OCI-LY7 (cell line): ENCODE data around the gene ZNF469. TPM values are rescaled to one million over a fixed set of nuclear protein-coding genes. Genes with fewer than 3 reads are reported as not detected.

Experiments
- BruUV-seq: library from RNA; stranded (reverse); fragments of 400-500 nt; replicated peaks from 2 replicates; lab custom pipeline; 2021; lab: Mats Ljungman, UMichigan
- CTCF ChIA-PET: fragments of 300-600 bp; sonication (Branson Sonifier 250); formaldehyde crosslinking; loops from one replicate; lab custom pipeline; 2022; ENCODE audit warnings: antibody characterized with exemption; ENCODE audit not compliant: unreplicated experiment; lab: Charles Lee
- POLR2A ChIA-PET: fragments of 300-600 bp; sonication (Branson Sonifier 250); formaldehyde crosslinking; loops from one replicate; lab custom pipeline; 2022; ENCODE audit warnings: antibody characterized with exemption; lab: Charles Lee
- DNase-seq: peaks from one replicate; pipeline ENCODE4 v3.0.0-alpha.2; 2015; ENCODE audit warnings: low spot score
- H2AFZ ChIP-seq: fragments of 200-600 bp; sonication (generic), shearing (Covaris generic); 2 replicates; pipeline ENCODE4 v1.6.1; 2014; ENCODE audit warnings: mild to moderate bottlenecking, antibody characterized with exemption, low read length, moderate library complexity
- H3K27ac ChIP-seq: fragments of 200-600 bp; sonication (generic); 2 replicates; pipeline ENCODE4 v1.5.1; 2014; ENCODE audit warnings: mixed run types, low read depth, mild to moderate bottlenecking, moderate library complexity, low read length, inconsistent platforms; ENCODE audit not compliant: poor library complexity, severe bottlenecking
- H3K36me3 ChIP-seq: fragments of 200-600 bp; sonication (generic); 2 replicates; pipeline ENCODE4 v1.6.1; 2014; ENCODE audit warnings: mild to moderate bottlenecking, antibody characterized with exemption, low read length, moderate library complexity, mixed read lengths; ENCODE audit not compliant: insufficient read depth
- H3K4me1 ChIP-seq: fragments of 200-600 bp; sonication (generic); 2 replicates; pipeline ENCODE4 v1.5.1; 2014; ENCODE audit warnings: mild to moderate bottlenecking, low read length; ENCODE audit not compliant: insufficient read depth, poor library complexity, severe bottlenecking
- H3K4me2 ChIP-seq: fragments of 200-600 bp; sonication (generic); 2 replicates; pipeline ENCODE4 v1.6.1; 2014; ENCODE audit warnings: mild to moderate bottlenecking, low read length
- H3K4me3 ChIP-seq: fragments of 200-600 bp; sonication (generic); 2 replicates; pipeline ENCODE4 v1.5.1; 2014; ENCODE audit warnings: mild to moderate bottlenecking, low read depth, low read length; ENCODE audit not compliant: poor library complexity, severe bottlenecking
- H3K79me2 ChIP-seq: fragments of 200-600 bp; sonication (generic); 2 replicates; pipeline ENCODE4 v1.6.1; 2016; ENCODE audit warnings: low read depth, mild to moderate bottlenecking, low read length, moderate library complexity, mixed read lengths; ENCODE audit not compliant: insufficient read depth
- H3K9me2 ChIP-seq: fragments of 200-600 bp; sonication (generic); 2 replicates; pipeline ENCODE4 v1.6.1; 2016; ENCODE audit warnings: mild to moderate bottlenecking, low read length, mixed read lengths; ENCODE audit not compliant: insufficient read depth
- H3K9me3 ChIP-seq: fragments of 200-600 bp; sonication (generic); 2 replicates; pipeline ENCODE4 v1.6.1; 2014; ENCODE audit warnings: mild to moderate bottlenecking, mixed run types, low read length, mixed read lengths
- H4K20me1 ChIP-seq: fragments of 200-600 bp; sonication (generic); 2 replicates; pipeline ENCODE4 v1.6.1; 2014; ENCODE audit warnings: mild to moderate bottlenecking, antibody characterized with exemption, low read length, moderate library complexity, mixed read lengths; ENCODE audit not compliant: insufficient read depth
- CTCF ChIP-seq: fragments of 200-600 bp; sonication (generic); conservative IDR thresholded peaks from 2 replicates; pipeline ENCODE4 v1.5.1; 2014; ENCODE audit warnings: mild to moderate bottlenecking, antibody characterized with exemption, low read length, moderate library complexity, mixed read lengths
- EZH2phosphoT487 ChIP-seq: fragments of 200-600 bp; sonication (generic); IDR thresholded peaks from 2 replicates; pipeline ENCODE4 v1.6.1; 2018; ENCODE audit warnings: low read depth, borderline replicate concordance, mild to moderate bottlenecking, mixed run types, antibody characterized with exemption, low read length, moderate library complexity, mixed read lengths
- intact Hi-C: fragments of 100-400 bp; cut with micrococcal nuclease; formaldehyde crosslinking; loops from one replicate; pipeline ENCODE4 v1.10.0; 2022; ENCODE audit not compliant: unreplicated experiment
- total RNA-seq, 2 experiments: library from RNA; depleted of rRNA in 1 of 2; stranded (reverse); fragments of >200 nt in 1 of 2; shearing (Covaris generic) in 1 of 2; gene quantifications; 2 replicates each; pipeline ENCODE4 v1.2.3, GENCODE V29; 2014 to 2022

The ZNF469 gene
- total RNA-seq, 2 experiments from 2014 or later = under 0.01 TPM; not detected in 1

DNA sequence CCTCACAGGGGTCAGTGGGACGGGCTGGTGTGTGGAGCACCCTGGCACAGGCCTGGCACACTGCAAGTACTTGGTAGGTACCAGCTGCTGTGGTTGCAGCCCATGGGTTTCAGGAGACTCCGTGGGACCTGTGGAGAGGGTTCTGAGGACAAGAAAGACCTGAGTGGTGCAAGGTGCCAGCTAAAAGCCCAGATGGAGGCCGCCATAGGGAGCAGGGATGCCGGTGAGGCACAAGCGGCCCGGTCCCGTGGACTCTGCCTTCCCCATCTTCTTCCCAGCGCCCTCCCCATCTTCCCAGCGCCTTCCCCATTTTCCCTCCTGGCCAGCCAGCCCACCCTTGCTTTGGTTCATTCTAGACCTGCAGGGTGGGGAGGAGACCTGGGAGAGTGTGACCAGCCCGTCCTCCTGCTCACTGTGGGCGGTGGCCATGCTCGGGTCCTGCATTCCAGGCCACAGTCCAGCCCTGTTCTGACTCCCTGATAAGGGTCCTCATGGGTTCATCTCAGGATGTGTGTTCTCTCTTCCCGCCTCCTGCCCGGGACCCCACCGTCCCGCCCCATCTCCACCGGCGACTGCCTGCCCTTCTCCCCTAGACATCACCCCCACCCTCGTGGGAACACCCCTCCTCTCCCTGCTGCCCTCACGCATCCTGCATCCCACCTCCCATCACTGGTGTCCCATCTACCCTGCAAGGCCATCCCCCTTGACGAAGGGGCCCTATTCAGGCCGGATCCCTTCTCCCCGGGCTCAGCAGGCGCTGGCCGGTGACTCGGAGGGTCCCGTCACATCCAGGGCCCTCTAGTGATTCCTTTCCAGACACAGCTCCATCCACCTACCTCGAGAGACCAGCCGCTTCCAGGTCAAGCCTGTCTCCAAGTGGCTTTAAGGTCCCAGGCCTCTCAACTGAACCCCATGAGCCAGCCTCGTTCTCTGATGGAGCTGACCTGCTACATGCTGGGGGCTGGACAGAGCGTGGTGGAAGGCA lies 3.4 kb downstream of the ZNF469 start:
- no peak overlapping the region for H3K4me2 ChIP-seq
- H3K27ac ChIP-seq = no peak overlapping the region
- no peak for DNase-seq
- H3K4me3 ChIP-seq = no peak overlapping the region
- no peaks in the 10 kb centered on the region for H3K9me3 ChIP-seq
- no TSS peak for BruUV-seq
- no peaks in the 10 kb centered on the region for H4K20me1 ChIP-seq
- ChIA-PET CTCF (no interaction called here), POLR2A (no interaction called here)
- intact Hi-C loops = no loop called here
- H3K36me3 ChIP-seq = no peaks in the 10 kb centered on the region
- TF ChIP-seq CTCF (no peak), EZH2phosphoT487 (no peak)
- no peaks in the 10 kb centered on the region for H3K9me2 ChIP-seq
- no peaks in the 10 kb centered on the region for H3K79me2 ChIP-seq
- H2AFZ ChIP-seq = no peak overlapping the region
- no peaks in the 10 kb centered on the region for H3K4me1 ChIP-seq

- ChIA-PET POLR2A (no interaction called here), CTCF (no interaction called here)
- H3K79me2 ChIP-seq = no peaks in the 10 kb centered on the region
- no peak for TF ChIP-seq CTCF
- no peak for TF ChIP-seq EZH2phosphoT487
- intact Hi-C loops = no loop called here
- H3K9me3 ChIP-seq = no peaks in the 10 kb centered on the region
- H3K4me2 ChIP-seq = no peak overlapping the region
- H2AFZ ChIP-seq = no peak overlapping the region
- no peaks in the 10 kb centered on the region for H3K36me3 ChIP-seq
- no peaks in the 10 kb centered on the region for H3K4me1 ChIP-seq
- no peak overlapping the region for H3K27ac ChIP-seq
- no TSS peak for BruUV-seq
- DNase-seq = no peak
- no peak overlapping the region for H3K4me3 ChIP-seq
- no peaks in the 10 kb centered on the region for H3K9me2 ChIP-seq
- no peaks in the 10 kb centered on the region for H4K20me1 ChIP-seq
Measured at GRCh38 chr16:88387180-88387765, 4.5 kb downstream of the ZNF469 start.
